Thyroid gland (tissue), 4 donors: ENCODE measurements around the gene HKDC1.

Experiments used
- POLR2A ChIP-seq, 2 donors: fragments of 450-650 bp; IDR thresholded peaks; one replicate each; pipeline ENCODE4 v1.6.1; 2017; ENCODE audit warnings: antibody characterized with exemption in 2 of 2, mild to moderate bottlenecking in 2 of 2, moderate library complexity in 1 of 2
- TF ChIP-seq, protein P1 (sequence below), 6 experiments: fragments of 200-600 bp in 3 of 6; fragments of 450-650 bp in 3 of 6; sonication (generic) in 3 of 6; IDR thresholded peaks; one replicate each; pipeline ENCODE4 v1.5.1; 2016 to 2019; ENCODE audit warnings: antibody characterized with exemption in 6 of 6, mild to moderate bottlenecking in 2 of 6, inconsistent platforms in 1 of 6, moderate library complexity in 1 of 6

DNA sequence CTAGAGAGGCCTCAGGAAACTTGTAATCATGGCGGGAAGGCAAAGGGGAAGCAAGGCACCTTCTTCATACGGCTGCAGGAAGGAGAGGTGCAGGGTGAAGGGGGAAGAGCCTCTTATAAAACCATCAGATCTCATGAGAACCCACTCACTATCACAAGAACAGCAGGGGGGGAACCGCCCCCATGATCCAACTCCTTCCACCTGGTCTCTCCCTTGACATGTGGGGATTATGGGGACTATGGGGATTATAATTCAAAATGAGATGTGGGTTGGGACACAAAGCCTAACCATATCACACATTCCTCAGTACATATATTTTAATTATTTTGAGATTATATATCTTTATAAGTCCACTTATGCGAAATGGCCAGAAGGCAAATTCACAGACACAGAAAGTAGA is 67.0 kb downstream of the HKDC1 start:
- TF ChIP-seq, protein P1, sequence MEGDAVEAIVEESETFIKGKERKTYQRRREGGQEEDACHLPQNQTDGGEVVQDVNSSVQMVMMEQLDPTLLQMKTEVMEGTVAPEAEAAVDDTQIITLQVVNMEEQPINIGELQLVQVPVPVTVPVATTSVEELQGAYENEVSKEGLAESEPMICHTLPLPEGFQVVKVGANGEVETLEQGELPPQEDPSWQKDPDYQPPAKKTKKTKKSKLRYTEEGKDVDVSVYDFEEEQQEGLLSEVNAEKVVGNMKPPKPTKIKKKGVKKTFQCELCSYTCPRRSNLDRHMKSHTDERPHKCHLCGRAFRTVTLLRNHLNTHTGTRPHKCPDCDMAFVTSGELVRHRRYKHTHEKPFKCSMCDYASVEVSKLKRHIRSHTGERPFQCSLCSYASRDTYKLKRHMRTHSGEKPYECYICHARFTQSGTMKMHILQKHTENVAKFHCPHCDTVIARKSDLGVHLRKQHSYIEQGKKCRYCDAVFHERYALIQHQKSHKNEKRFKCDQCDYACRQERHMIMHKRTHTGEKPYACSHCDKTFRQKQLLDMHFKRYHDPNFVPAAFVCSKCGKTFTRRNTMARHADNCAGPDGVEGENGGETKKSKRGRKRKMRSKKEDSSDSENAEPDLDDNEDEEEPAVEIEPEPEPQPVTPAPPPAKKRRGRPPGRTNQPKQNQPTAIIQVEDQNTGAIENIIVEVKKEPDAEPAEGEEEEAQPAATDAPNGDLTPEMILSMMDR (IDR thresholded peaks at IDR 0.05) = no peak
- no peak for TF ChIP-seq POLR2A (IDR thresholded peaks at IDR 0.05)
